Activated T-cell treated with anti-CD3 and anti-CD28 coated beads for 48 hours (primary cell): ENCODE data around the gene CA12.
"Not testable (repeated sequence)": the region's sequence is repeated elsewhere in the genome, so short reads cannot be mapped to it uniquely, and the experiment has no call there.

Source experiments
- DNase-seq: peaks from one replicate; pipeline ENCODE4 v3.0.0-alpha.2; 2020; ENCODE audit warnings: low read depth

CA12 gene

GRCh38 chr15:63335543-63336240 lies 46.0 kb downstream of the CA12 start:
- DNase-seq, result no peak

GRCh38 chr15:63334821-63335220 lies 46.8 kb downstream of the CA12 start:
- no peak for DNase-seq

GRCh38 chr15:63332367-63333124 lies 49.1 kb downstream of the CA12 start:
- no peak for DNase-seq

- DNase-seq, result no peak
These were observed 50.2 kb downstream of the CA12 start for GRCh38 chr15:63331456-63331855.

- DNase-seq, result no peak
These were observed 50.7 kb downstream of the CA12 start for GRCh38 chr15:63330926-63331325.

GRCh38 chr15:63329567-63330350 lies 51.9 kb downstream of the CA12 start:
- no peak for DNase-seq

- no peak for DNase-seq
These were observed 53.8 kb downstream of the CA12 start for GRCh38 chr15:63327648-63328421.

GRCh38 chr15:63324770-63325169 lies 56.9 kb downstream of the CA12 start:
- peak; percentile 15 for DNase-seq

GRCh38 chr15:63323798-63324563 lies 57.7 kb downstream of the CA12 start:
- no peak for DNase-seq

GRCh38 chr15:63322541-63322940 lies 59.1 kb downstream of the CA12 start:
- DNase-seq, result no peak

GRCh38 chr15:63321462-63321861 lies 60.2 kb downstream of the CA12 start:
- DNase-seq, result no peak

GRCh38 chr15:63320981-63321380 lies 60.7 kb downstream of the CA12 start:
- DNase-seq, result not testable (repeated sequence)

GRCh38 chr15:63320446-63320845 lies 61.2 kb downstream of the CA12 start:
- not testable (repeated sequence) for DNase-seq

- no peak for DNase-seq
These were observed 62.6 kb downstream of the CA12 start for GRCh38 chr15:63319065-63319464.

GRCh38 chr15:63318344-63318743 lies 63.3 kb downstream of the CA12 start:
- DNase-seq, result no peak

GRCh38 chr15:63314409-63314808 lies 67.2 kb downstream of the CA12 start:
- DNase-seq, result no peak

- no peak for DNase-seq
These were observed 67.8 kb downstream of the CA12 start for GRCh38 chr15:63313825-63314224.

- DNase-seq, result no peak
These were observed 69.4 kb downstream of the CA12 start for GRCh38 chr15:63312286-63312685.

GRCh38 chr15:63310646-63311045 lies 71.0 kb downstream of the CA12 start:
- no peak for DNase-seq

- no peak for DNase-seq
These were observed 72.7 kb downstream of the CA12 start for GRCh38 chr15:63308947-63309346.

- DNase-seq, result no peak
These were observed 73.2 kb downstream of the CA12 start for GRCh38 chr15:63308491-63308890.
